Activated naive CD8-positive, alpha-beta T cell (primary cell): ENCODE measurements around the gene SOSTDC1.

Source experiments
- H3K27ac Mint-ChIP-seq: one replicate; pipeline ENCODE4 v1.8.0; 2021; ENCODE audit warnings: mixed read lengths
- H3K27me3 Mint-ChIP-seq: one replicate; pipeline ENCODE4 v1.8.0; 2021; ENCODE audit warnings: mixed read lengths
- H3K36me3 Mint-ChIP-seq: one replicate; pipeline ENCODE4 v1.8.0; 2021; ENCODE audit warnings: mixed read lengths
- H3K4me1 Mint-ChIP-seq: one replicate; pipeline ENCODE4 v1.8.0; 2021; ENCODE audit warnings: low read depth, mixed read lengths
- H3K4me3 Mint-ChIP-seq: one replicate; pipeline ENCODE4 v1.8.0; 2021; ENCODE audit warnings: mild to moderate bottlenecking, mixed read lengths
- H3K9me3 Mint-ChIP-seq: one replicate; pipeline ENCODE4 v1.8.0; 2021; ENCODE audit warnings: low read depth, mixed read lengths

The SOSTDC1 gene

GRCh38 chr7:16436306-16436705, 29.2 kb downstream of the SOSTDC1 start:
- Mint-ChIP-seq H3K36me3 (peaks cover 2% of the 10 kb centered on the region), H3K4me3 (no peak overlapping the region), H3K4me1 (no peaks in the 10 kb centered on the region), H3K27me3 (peaks cover 1% of the 10 kb centered on the region), H3K9me3 (no peaks in the 10 kb centered on the region), H3K27ac (no peak overlapping the region)

GRCh38 chr7:16433568-16434122, 31.9 kb downstream of the SOSTDC1 start:
- no peak overlapping the region for H3K4me3 Mint-ChIP-seq
- H3K36me3 Mint-ChIP-seq = no peaks in the 10 kb centered on the region
- no peaks in the 10 kb centered on the region for H3K4me1 Mint-ChIP-seq
- no peak overlapping the region for H3K27ac Mint-ChIP-seq
- H3K27me3 Mint-ChIP-seq = peaks cover 3% of the 10 kb centered on the region
- no peaks in the 10 kb centered on the region for H3K9me3 Mint-ChIP-seq

DNA sequence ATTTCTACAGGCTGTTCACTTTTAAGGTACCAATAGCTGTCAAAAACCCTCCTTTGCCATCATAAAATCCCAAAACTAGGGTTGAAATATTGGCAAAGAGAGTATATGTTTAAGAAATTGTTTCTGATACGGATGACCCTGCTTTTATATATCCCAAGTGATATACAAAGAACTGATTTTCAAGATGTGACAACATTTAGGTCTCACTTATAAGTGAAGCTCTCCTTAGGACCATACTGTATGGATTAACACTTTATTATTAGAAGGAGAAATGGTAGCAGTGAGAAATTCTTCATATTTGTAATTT, 33.2 kb downstream of the SOSTDC1 start:
- Mint-ChIP-seq H3K36me3 (no peaks in the 10 kb centered on the region), H3K4me3 (no peak overlapping the region), H3K27ac (no peak overlapping the region), H3K27me3 (peaks cover 3% of the 10 kb centered on the region), H3K9me3 (no peaks in the 10 kb centered on the region), H3K4me1 (no peaks in the 10 kb centered on the region)

- Mint-ChIP-seq H3K4me3 (no peak overlapping the region), H3K27me3 (peaks cover 3% of the 10 kb centered on the region), H3K4me1 (no peaks in the 10 kb centered on the region), H3K9me3 (no peaks in the 10 kb centered on the region), H3K27ac (no peak overlapping the region), H3K36me3 (no peaks in the 10 kb centered on the region)
These were observed 33.7 kb downstream of the SOSTDC1 start for GRCh38 chr7:16431646-16432424.

GRCh38 chr7:16430133-16430532, 35.4 kb downstream of the SOSTDC1 start:
- no peak overlapping the region for H3K4me3 Mint-ChIP-seq

GRCh38 chr7:16428672-16429071, 36.9 kb downstream of the SOSTDC1 start:
- H3K27ac Mint-ChIP-seq = no peak overlapping the region
- H3K4me3 Mint-ChIP-seq = no peak overlapping the region
- no peaks in the 10 kb centered on the region for H3K36me3 Mint-ChIP-seq
- H3K27me3 Mint-ChIP-seq = peaks cover 3% of the 10 kb centered on the region
- no peaks in the 10 kb centered on the region for H3K9me3 Mint-ChIP-seq
- H3K4me1 Mint-ChIP-seq = no peaks in the 10 kb centered on the region

More at GRCh38 chr7:16430133-16430532, 35.4 kb downstream of the SOSTDC1 start:
- H3K36me3 Mint-ChIP-seq = no peaks in the 10 kb centered on the region
- no peaks in the 10 kb centered on the region for H3K4me1 Mint-ChIP-seq
- peaks cover 3% of the 10 kb centered on the region for H3K27me3 Mint-ChIP-seq
- H3K9me3 Mint-ChIP-seq = no peaks in the 10 kb centered on the region
- no peak overlapping the region for H3K27ac Mint-ChIP-seq

DNA sequence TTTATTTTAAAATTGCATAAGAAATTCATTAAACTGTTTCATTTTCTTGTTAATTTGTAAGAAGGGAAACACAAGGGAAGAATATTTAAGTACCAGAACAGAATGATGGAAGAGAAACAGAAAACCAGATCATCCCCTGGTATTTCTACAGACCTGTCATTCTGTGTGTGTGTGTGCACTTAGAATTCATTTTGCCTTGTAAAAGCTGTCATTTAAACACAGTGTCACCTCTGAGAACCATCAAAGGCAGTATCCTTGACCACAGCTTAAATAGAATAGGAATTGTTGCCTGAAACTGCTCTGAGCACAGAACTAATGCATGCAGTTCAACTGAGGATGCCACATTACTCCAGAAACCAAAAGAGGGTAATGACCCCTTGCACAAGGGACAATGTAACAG, 37.4 kb downstream of the SOSTDC1 start:
- H3K4me3 Mint-ChIP-seq = no peak overlapping the region
- H3K36me3 Mint-ChIP-seq = no peaks in the 10 kb centered on the region
- no peak overlapping the region for H3K27ac Mint-ChIP-seq
- H3K27me3 Mint-ChIP-seq = peaks cover 3% of the 10 kb centered on the region
- no peaks in the 10 kb centered on the region for H3K9me3 Mint-ChIP-seq
- H3K4me1 Mint-ChIP-seq = no peaks in the 10 kb centered on the region

GRCh38 chr7:16423761-16424160, 41.8 kb downstream of the SOSTDC1 start:
- H3K27ac Mint-ChIP-seq = no peak overlapping the region
- no peak overlapping the region for H3K4me3 Mint-ChIP-seq
- peaks cover 21% of the 10 kb centered on the region for H3K4me1 Mint-ChIP-seq
- no peaks in the 10 kb centered on the region for H3K27me3 Mint-ChIP-seq
- H3K36me3 Mint-ChIP-seq = no peaks in the 10 kb centered on the region
- no peaks in the 10 kb centered on the region for H3K9me3 Mint-ChIP-seq

DNA sequence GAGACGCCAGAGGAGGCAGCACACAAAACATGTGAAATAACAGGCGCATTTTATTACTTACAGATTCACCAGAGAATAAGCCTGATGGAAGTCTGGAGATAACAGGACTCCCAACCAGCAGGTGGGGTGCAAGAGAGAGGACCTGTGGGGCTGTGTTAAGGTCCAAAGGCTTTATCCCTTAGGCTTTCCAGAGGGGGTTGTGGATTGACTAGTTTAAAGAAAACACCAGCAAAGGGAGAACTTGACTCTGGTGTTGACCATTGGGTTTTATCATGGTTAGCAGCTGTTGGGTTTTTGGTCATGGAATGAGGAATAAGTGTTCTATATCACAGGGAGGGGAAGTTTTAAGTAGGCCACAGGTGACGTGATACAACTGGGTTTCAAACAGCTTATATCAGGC, 42.6 kb downstream of the SOSTDC1 start:
- Mint-ChIP-seq H3K4me1 (peaks cover 21% of the 10 kb centered on the region), H3K27ac (peak overlapping the region; percentile 37), H3K9me3 (no peaks in the 10 kb centered on the region), H3K4me3 (no peak overlapping the region), H3K27me3 (no peaks in the 10 kb centered on the region), H3K36me3 (no peaks in the 10 kb centered on the region)

DNA sequence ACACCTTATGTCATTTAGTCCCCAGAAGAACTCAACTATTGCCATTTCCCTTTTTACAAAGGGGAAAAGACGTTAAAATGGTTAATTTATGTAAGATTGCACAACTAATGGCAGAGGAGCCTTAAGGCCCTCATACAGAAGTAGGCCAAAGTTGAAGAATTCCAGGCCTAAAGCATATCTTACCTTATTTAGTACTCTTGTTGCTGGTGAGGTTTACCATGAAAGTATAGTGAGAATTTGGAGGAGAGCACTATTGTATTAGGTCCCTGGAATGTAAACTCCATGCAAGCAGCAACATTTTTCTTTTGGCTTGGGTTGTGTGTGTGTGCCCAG, 43.5 kb downstream of the SOSTDC1 start:
- no peaks in the 10 kb centered on the region for H3K36me3 Mint-ChIP-seq
- no peaks in the 10 kb centered on the region for H3K27me3 Mint-ChIP-seq
- peak overlapping the region; percentile 69 for H3K4me3 Mint-ChIP-seq
- no peaks in the 10 kb centered on the region for H3K9me3 Mint-ChIP-seq
- peak overlapping the region; percentile 82 for H3K27ac Mint-ChIP-seq
- peaks cover 21% of the 10 kb centered on the region for H3K4me1 Mint-ChIP-seq

GRCh38 chr7:16421333-16422102, 44.0 kb downstream of the SOSTDC1 start, which contains the start of gene CRPPA:
CRPPA (minus strand) TSS chr7:16421538; CDS start chr7:16421322, 216 bp downstream.
- peaks cover 21% of the 10 kb centered on the region for H3K4me1 Mint-ChIP-seq
- peak within 1 kb of the TSS; percentile 87 for H3K4me3 Mint-ChIP-seq
- no peaks in the 10 kb centered on the region for H3K9me3 Mint-ChIP-seq
- peak within 1 kb of the TSS; percentile 97 for H3K27ac Mint-ChIP-seq
- no peaks in the 10 kb centered on the region for H3K36me3 Mint-ChIP-seq
- no peaks in the 10 kb centered on the region for H3K27me3 Mint-ChIP-seq

DNA sequence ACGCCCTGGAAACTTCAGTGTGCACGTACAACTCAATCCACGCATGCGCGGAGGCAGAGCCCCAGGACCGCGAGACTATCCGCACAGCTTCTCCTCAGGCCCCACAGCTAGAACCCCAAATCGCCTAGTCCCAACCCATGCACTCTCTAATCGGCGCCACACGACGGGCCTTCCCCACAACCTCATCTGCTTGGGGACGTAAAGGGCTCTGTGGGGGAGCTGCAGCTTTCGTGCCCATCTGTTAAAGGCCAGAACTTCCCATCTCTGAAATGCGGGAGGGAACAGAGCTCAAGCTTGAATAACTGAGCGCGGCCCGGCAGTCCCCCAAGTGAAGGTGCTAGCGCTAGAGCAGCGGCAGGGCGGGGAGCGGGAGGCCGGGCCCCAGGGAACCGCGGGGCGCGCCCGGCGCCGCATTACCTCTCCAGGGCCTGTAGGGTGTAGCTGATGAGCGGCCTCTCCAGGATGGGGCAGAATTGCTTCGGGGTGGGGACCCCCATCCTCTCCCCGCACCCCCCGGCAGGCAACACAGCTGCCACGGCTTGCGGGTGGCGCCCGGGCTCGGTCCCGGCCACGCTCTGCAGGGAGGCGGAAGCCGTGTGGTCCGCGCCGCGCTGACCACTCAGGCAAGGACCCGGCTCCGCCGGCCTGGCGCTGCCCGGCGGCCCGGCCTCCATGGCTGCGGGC, 44.7 kb downstream of the SOSTDC1 start:
- Mint-ChIP-seq H3K4me3 (peak overlapping the region; percentile 87), H3K36me3 (no peaks in the 10 kb centered on the region), H3K27me3 (no peaks in the 10 kb centered on the region), H3K9me3 (no peaks in the 10 kb centered on the region), H3K4me1 (peaks cover 21% of the 10 kb centered on the region), H3K27ac (peak overlapping the region; percentile 97)

DNA sequence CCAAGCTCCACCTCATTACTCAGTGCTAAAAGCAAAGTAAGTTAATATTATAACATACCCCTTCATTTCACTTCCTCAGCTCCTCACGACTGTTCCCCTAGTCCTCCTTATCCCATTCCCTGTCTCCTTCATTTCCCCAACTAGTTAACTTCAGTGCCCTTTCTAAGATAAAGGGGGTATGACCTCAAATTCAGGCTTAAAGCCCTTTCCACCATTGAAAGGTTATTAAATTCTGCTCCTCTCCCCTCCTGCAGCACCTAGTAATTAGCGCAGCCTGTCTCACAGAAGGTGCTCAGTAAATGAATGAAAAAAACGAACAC, 45.2 kb downstream of the SOSTDC1 start:
- Mint-ChIP-seq H3K4me3 (peak overlapping the region; percentile 87), H3K36me3 (no peaks in the 10 kb centered on the region), H3K4me1 (peaks cover 21% of the 10 kb centered on the region), H3K27me3 (no peaks in the 10 kb centered on the region), H3K27ac (peak overlapping the region; percentile 97), H3K9me3 (no peaks in the 10 kb centered on the region)

DNA sequence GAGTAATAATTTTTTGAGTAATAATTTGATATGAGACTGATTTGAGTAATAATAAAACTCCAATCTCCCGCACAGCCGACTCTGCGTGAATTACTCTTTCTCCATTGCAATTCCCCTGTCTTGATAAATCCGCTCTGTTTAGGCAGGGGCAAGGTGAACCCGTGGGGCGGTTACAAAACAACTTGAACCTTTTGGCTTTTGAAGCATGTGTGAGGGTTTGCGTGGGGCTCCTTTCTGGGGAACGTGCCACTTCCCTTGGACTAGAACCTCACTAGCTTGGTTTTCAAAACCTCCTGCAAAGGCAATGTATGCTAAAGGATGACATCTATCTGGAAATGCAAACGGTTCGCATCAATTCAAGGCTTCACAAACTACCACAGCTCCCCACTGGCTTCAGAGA, 45.7 kb downstream of the SOSTDC1 start:
- H3K4me3 Mint-ChIP-seq = peak overlapping the region; percentile 87
- H3K27me3 Mint-ChIP-seq = no peaks in the 10 kb centered on the region
- no peaks in the 10 kb centered on the region for H3K9me3 Mint-ChIP-seq
- no peak overlapping the region for H3K27ac Mint-ChIP-seq
- H3K4me1 Mint-ChIP-seq = peaks cover 21% of the 10 kb centered on the region
- H3K36me3 Mint-ChIP-seq = no peaks in the 10 kb centered on the region

DNA sequence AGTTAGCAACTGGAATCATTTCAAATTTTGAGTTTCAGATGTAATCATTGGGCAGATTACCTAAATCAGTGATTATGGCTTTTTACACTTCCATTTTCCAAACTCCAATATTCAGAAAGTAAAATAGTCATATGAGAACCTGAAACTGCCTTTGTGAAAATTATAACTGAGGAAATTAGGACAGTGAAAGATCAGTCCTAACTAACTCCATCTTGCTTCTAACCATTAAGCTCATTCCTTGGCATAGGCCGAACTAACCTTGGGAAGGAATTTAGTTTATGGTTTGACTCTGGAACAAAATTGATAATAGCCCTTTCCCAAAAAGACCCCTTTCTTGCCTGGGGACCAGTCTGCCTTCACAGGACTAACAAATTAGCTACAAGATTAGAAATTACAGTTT, 46.4 kb downstream of the SOSTDC1 start:
- H3K4me3 Mint-ChIP-seq = peak overlapping the region; percentile 67
- H3K4me1 Mint-ChIP-seq = peaks cover 21% of the 10 kb centered on the region
- no peaks in the 10 kb centered on the region for H3K27me3 Mint-ChIP-seq
- no peaks in the 10 kb centered on the region for H3K9me3 Mint-ChIP-seq
- no peaks in the 10 kb centered on the region for H3K36me3 Mint-ChIP-seq
- peak overlapping the region; percentile 54 for H3K27ac Mint-ChIP-seq
